ENCODE measurements around the gene MS4A10. TPM values are rescaled to one million over a fixed set of nuclear protein-coding genes. Genes with fewer than 3 reads are reported as not detected.

Gene MS4A10
- total and polyA plus RNA-seq, 2 of the 8 experiments (the other 6 are each of a cell fraction or from before 2014, with no cell fraction given): not detected

DNA sequence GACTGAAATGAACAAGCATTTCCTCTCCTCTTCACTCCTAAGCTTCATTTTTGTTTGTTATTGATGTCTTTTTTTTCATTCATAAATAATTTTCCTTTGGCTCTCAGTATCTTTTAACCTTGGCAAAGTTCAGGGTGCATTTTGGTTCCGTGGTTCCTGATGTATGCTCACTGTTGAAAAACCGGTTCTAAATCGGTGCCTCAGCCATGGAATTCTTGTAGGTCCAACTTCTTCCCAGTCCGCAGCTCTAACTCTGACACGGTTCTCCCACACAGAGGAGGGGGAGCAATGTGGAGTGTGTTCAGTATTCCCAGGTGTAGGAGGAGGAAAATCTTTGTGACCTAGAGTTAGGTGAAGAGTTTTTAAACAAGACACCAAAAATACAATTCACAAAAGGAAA lies 41.0 kb upstream of the MS4A10 start:
- H2AFZ ChIP-seq (ENCODE audit: low read length): no peak overlapping the region
- no peak overlapping the region for H2BK15ac ChIP-seq (ENCODE audit: low read length)
- ChIA-PET POLR2A (ENCODE audit: partially characterized antibody) (no interaction called here), CTCF (ENCODE audit: partially characterized antibody) (interaction anchor here (0.7 to 2.0 kb wide), 7 partner anchors 10 to 479 kb away, joined by 3 to 10 read pairs (median 4); partner anchors contain the start of gene MS4A15)
- H4K91ac ChIP-seq (replicated peaks; ENCODE audit: insufficient read length, low read length): no peak overlapping the region
- H3K56ac ChIP-seq (replicated peaks; ENCODE audit: insufficient read length, low read depth, low read length): no peak overlapping the region
- H3K79me2 ChIP-seq (ENCODE audit: control insufficient read depth in 1 of 2, insufficient read depth in 2 of 2, low read length in 2 of 2): no peaks in the 10 kb centered on the region
- H3K79me1 ChIP-seq (ENCODE audit: low read depth, low read length): no peaks in the 10 kb centered on the region
- no peak overlapping the region for H3K4me3 ChIP-seq (ENCODE audit: extremely low read depth in 1 of 4, insufficient read depth in 2 of 4, low read depth in 3 of 4, low read length in 4 of 4)
- H4K5ac ChIP-seq (ENCODE audit: insufficient read length, low read depth, low read length): no peak overlapping the region
- no peak overlapping the region for H2AK5ac ChIP-seq (ENCODE audit: low read depth, low read length)
- no peak for FAIRE-seq
- H3K14ac ChIP-seq (ENCODE audit: insufficient read length): no peak overlapping the region
- WGBS, 2 experiments (ENCODE audit: extremely low coverage in 1 of 2, insufficient coverage in 1 of 2, insufficient read length in 1 of 2, insufficient replicate concordance in 2 of 2, low coverage in 1 of 2, low lambda C conversion rate in 2 of 2, missing lambda C conversion rate in 1 of 2): 97% methylated on average over 5 of the region's 5 CpGs; no CpG with 5 or more reads in 1 of the 2 experiments
- no peak overlapping the region for H3K23ac ChIP-seq (ENCODE audit: insufficient read length)
- no peak for DNase-seq (ENCODE audit: low read depth in 1 of 2, low spot score in 2 of 2)
- peaks cover 0 to 3% of the 10 kb centered on the region in 2 experiments; a peak in 1 of 4 replicates for H3K9me3 ChIP-seq (ENCODE audit: insufficient read depth in 2 of 2, low read depth in 1 of 2, low read length in 1 of 2)
- no peak overlapping the region for H2BK12ac ChIP-seq (ENCODE audit: low read depth, low read length)
- no peak overlapping the region for H3K27ac ChIP-seq (ENCODE audit: low read depth, low read length)
- no peak overlapping the region for H3K4ac ChIP-seq (replicated peaks; ENCODE audit: insufficient read length, low read depth, low read length)
- no peak overlapping the region for H3K18ac ChIP-seq (ENCODE audit: extremely low read depth, low read length)
- H3K4me2 ChIP-seq (ENCODE audit: insufficient read depth in 1 of 2, low read depth in 2 of 2, low read length in 2 of 2): no peak overlapping the region
- H4K8ac ChIP-seq (ENCODE audit: extremely low read depth, insufficient read depth, low read length): no peak overlapping the region
- H3K4me1 ChIP-seq (replicated peaks in 1 of 4; ENCODE audit: control insufficient read depth in 3 of 4, insufficient read depth in 4 of 4, low read length in 3 of 4): no peaks in the 10 kb centered on the region
- H4K20me1 ChIP-seq (replicated peaks in 1 of 2; ENCODE audit: control insufficient read depth in 1 of 2, insufficient read depth in 2 of 2, low read length in 2 of 2): peaks cover 0 to 4% of the 10 kb centered on the region in 2 experiments
- no peak overlapping the region for H3K9ac ChIP-seq (replicated peaks in 1 of 4; ENCODE audit: extremely low read depth in 1 of 4, low read depth in 3 of 4, low read length in 3 of 4)
- no peak overlapping the region for H2BK5ac ChIP-seq (ENCODE audit: low read depth, low read length)
- H3K23me2 ChIP-seq (ENCODE audit: low read depth, low read length): no peaks in the 10 kb centered on the region
- TF ChIP-seq E2F6 (IDR thresholded peaks at IDR 0.05): no peak
- H2BK20ac ChIP-seq (ENCODE audit: low read length): no peak overlapping the region
- H2BK120ac ChIP-seq (replicated peaks; ENCODE audit: low read depth, low read length): no peak overlapping the region
- H3K27me3 ChIP-seq (replicated peaks in 1 of 4; ENCODE audit: control insufficient read depth in 3 of 4, extremely low read depth in 1 of 4, insufficient read depth in 3 of 4, low read length in 3 of 4): no peaks in the 10 kb centered on the region
- H3K36me3 ChIP-seq (ENCODE audit: control insufficient read depth in 2 of 4, insufficient read depth in 4 of 4, low read length in 3 of 4): no peaks in the 10 kb centered on the region

All from H1 (cell line).